Subcutaneous adipose tissue (tissue), 4 donors: ENCODE results near the gene ADRM1. TPM values are rescaled to one million over a fixed set of nuclear protein-coding genes. Genes with fewer than 3 reads are reported as not detected.

ENCODE experiments used
- CTCF ChIP-seq: fragments of 450-650 bp; IDR thresholded peaks from one replicate; pipeline ENCODE4 v1.5.1; 2016; ENCODE audit warnings: low read depth, mild to moderate bottlenecking, control low read depth, antibody characterized with exemption, moderate library complexity
- total RNA-seq, 4 donors: library from RNA; depleted of rRNA; stranded (reverse); fragments of >200 nt; gene quantifications; one replicate each; pipeline ENCODE4 v1.1.0, GENCODE V29; 2016

The ADRM1 gene
- total RNA-seq, 4 donors from 2014 or later = 78.5 to 141 (median 101) TPM

DNA sequence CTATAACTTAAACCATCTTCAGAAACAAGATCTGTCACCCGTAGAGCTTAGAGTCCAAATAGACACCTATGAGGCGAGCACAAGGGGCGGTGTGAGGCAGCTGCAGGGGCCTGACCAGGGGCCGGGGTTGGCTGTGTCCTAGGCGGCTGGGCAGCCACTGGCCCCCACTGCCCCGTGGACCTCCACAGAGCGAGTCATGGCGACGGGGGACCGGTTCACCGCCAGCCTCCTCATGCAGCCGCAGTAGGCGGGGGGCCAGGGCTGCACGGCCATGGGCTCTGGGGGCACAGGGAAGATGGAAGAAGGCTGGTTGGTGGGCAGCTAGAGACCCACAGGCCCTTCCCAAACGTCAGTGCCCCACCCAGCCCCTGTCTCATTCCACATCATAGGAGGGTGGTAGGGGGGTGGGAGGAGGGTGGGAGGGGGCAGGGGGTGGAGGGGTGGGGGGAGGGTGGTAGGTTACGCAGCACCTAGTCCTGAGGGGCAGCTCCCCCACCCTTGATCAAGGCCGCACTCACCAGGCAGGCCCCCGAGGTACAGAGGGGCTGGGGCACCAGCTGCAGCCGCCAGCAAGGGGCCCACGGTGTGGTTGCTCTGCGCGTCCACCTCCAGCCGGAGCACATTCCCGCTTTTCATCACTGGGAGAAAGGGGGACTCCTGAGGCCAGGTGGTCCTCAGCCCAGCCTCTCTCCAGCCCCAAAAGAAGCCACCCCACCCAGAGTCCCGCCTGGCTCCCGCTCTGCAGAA is 6.6 kb downstream of the ADRM1 start:
- no peak for TF ChIP-seq CTCF

DNA sequence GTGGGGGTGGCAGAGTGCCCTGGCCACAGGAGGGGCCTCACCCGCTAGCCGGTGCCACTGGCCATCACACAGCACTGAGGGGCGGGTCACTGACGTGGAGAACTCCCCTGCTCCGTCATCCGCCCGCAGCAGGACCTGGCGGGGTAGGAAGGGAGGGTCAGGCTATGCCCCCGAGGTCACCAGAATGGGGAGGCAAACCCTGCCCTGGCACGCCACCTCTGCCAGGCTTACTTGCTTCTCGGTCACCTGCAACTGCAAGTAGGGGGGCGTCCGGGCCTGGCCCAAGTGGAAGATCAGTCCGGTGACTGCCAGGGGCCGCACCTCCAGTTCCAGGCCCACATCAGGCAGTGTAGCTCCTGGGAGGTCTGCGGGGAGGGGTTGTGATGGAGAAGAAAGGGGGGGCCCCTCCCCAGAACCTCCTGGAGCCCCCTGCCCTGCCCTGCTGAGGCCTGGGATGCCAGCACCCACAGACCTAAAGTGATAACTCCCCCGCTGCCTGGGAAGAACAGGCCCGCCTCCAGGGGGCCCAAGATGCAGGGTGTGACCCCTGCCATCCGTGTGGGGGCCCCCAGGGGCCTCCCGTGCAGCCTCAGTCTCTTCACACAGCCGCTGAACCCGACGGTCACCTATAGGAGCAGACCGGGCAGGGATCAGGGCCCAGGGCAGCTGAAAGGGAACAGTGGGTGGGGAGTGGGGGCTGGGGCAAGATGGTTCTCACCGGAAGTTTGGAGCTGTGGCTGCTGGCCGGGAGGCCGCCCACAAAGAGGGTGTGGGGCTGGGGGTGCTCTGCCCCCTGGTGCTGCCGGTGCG is 7.4 kb downstream of the ADRM1 start:
- TF ChIP-seq CTCF = no peak

- no peak for TF ChIP-seq CTCF
Observed at GRCh38 chr20:62310757-62311121, 7.9 kb downstream of the ADRM1 start.

DNA sequence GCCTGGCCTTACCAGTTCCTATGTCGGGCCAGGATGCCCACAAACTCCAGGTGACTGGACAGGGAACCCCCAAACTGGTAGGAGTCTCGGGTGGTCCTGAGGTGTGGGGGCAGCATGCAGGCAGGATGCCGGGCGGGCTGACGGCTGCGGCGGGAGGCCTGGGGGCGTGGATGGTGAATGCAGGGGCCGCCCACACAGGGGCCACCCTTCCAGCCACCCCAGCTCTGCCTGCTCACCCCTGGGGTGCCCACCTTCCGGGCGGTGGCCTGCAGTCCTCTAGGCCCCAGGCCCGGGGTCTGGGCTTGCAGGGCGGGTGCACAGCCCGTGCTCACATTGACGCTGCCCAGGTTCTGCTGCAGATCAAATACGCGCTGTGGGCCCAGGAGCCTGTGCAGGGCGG is 8.4 kb downstream of the ADRM1 start:
- TF ChIP-seq CTCF = no peak

GRCh38 chr20:62311832-62312661 is 9.2 kb downstream of the ADRM1 start:
- no peak for TF ChIP-seq CTCF

DNA sequence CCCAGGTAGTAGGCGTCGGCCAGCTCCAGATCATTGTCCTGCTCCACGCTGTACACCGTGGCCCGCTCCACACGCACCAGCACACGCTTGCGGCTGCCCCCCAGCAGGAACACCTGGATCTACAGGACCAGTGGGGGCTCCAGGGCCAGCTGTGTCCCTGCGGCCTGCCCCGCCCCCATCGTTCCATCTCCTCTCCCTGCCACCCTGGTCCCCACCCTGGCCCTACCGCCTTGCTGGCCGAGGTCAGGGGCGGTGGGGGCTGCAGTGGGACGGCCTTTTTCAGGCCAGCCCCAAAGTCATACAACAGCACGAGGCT is 9.8 kb downstream of the ADRM1 start:
- TF ChIP-seq CTCF = no peak

GRCh38 chr20:62313021-62313420 is 10.2 kb downstream of the ADRM1 start:
- no peak for TF ChIP-seq CTCF
